ENCODE measurements around the gene NSD2. TPM values are rescaled to one million over a fixed set of nuclear protein-coding genes. Genes with fewer than 3 reads are reported as not detected.

Gene NSD2
- total RNA-seq, 2 donors from 2014 or later, result 30.0 to 38.7 TPM

GRCh38 chr4:1859389-1859753, 11.8 kb upstream of the NSD2 start:
- DNase-seq (no peak), ATAC-seq (no peak)
- intact Hi-C loops (cut with DNase I), result no loop called here

GRCh38 chr4:1862055-1862911, 8.9 kb upstream of the NSD2 start:
- no peak for DNase-seq

GRCh38 chr4:1862961-1863296, 8.3 kb upstream of the NSD2 start:
- intact Hi-C loops (cut with DNase I), result no loop called here
- no peak for DNase-seq
- no peak for ATAC-seq

More at GRCh38 chr4:1862055-1862911, 8.9 kb upstream of the NSD2 start:
- intact Hi-C loops (cut with DNase I), result no loop called here
- ATAC-seq, result no peak

DNA sequence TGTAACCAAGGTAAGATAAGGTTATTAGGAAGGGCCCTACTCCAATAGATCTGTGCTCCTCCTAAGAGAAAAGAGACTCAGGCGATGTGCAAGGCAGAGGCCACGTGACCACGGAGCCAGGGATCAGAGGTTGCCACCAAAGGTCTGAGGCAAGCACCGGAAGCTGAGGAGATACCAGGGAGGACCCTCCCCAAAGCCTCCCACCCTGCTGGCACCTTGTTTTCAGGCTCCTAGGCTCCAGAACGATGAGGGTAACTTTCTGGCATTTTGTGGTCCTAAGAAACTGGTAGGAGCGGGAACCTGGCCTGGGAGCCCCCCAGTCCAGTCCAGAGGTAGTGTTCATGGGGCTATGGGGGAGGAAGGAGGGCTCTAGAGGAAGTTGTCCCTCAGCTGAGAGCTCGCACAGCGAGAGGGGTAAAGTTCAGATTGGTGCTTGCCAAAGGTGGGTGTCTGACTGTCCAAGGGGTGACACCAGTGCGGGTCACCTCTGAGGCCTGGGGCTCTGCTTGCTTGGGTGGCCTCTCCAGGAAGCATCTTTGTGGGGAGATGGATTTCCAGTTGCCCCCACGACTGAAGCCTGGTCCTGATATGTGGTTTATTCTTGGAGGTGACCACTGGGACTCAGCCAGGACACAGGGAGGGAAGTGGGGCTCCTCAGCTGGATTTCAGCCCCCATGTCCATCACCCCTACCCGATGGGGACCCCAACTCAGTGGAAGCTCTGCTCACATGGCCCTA, 7.7 kb upstream of the NSD2 start:
- DNase-seq, result no peak
- ATAC-seq, result no peak
- intact Hi-C loops (cut with DNase I), result no loop called here

GRCh38 chr4:1864076-1865008, 6.9 kb upstream of the NSD2 start:
- DNase-seq (no peak), ATAC-seq (no peak)
- intact Hi-C loops (cut with DNase I), result no loop called here

DNA sequence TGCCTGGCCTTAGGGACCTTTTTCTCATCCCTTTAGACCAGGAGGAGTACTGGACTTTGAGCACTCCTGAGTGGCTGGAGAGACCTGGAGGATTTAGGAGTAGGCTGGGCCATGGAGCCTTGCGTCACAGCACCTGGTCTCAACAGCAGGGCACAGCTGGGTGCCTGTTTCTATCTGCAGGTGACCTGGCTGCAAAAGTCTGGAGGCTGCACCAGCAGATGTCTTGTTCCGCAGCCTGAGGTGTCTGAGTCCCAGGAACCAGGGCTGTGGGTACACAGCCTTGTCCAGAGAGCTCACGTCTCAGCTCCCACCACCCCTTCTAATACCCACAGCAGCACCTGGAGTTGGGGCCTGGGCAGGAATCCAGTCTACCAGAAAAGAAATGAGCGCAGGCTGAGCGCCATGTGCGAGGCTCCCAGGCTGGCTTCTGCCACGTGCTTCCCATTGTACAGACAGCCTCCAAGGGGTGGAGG, 5.0 kb upstream of the NSD2 start:
- no peak for DNase-seq
- intact Hi-C loops (cut with DNase I), result no loop called here
- ATAC-seq, result no peak

DNA sequence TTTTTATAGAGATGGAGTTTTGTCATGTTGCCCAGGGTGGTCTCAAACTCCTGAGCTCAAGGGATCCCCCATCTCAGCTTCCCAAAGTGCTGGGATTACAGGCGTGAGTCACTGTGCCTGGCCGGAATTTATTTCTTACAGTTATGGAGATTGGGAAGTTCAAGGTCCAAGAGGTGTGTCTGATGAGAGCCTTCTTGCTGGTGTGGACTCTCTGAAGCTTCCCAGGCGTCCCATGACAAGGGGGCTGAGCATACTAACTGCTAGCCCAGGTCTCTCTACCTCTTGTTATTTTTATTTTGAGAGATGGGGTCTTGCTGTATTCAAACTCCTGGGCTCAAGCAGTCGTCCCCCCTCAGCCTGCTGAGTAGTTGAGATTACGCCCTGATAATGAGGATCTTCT, 2.9 kb upstream of the NSD2 start:
- intact Hi-C loops (cut with DNase I), result no loop called here
- ATAC-seq (no peak), DNase-seq (no peak)

DNA sequence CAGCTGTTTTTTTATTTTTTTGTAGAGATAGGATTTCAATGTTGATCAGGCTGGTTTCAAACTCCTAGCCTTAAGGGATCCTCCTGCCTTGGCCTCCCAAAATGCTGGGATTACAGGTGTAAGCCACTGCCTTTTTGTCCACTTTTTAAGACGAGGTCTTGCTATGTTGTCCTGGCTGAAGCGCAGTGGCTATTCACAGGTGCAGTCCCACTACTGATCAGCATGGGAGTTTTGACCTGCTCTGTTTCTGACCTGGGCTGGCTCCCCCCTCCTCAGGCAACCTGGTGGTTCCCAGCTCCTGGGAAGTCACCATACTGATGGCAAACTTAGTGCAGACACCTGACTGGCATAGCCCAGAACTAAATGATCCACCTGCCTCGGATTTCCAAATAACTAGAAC, 2.3 kb upstream of the NSD2 start:
- DNase-seq (no peak), ATAC-seq (no peak)
- intact Hi-C loops (cut with DNase I), result no loop called here

GRCh38 chr4:1869530-1870327, 1.5 kb upstream of the NSD2 start:
- intact Hi-C loops (cut with DNase I), result loop anchor here in 1 of 2 donors (1.0 kb wide), 1 partner anchor 13 kb away; the partner anchor contains the start of gene LETM1
- no peak for DNase-seq
- no peak for ATAC-seq

- ATAC-seq, result peak; percentile 85 to 88
- intact Hi-C loops (cut with DNase I), result loop anchor here in 1 of 2 donors (1.0 kb wide), 1 partner anchor 14 kb away; the partner anchor contains the start of gene LETM1
- DNase-seq, result peak; percentile 89
Observed at GRCh38 chr4:1870328-1870577, 940 bp upstream of the NSD2 start.

DNA sequence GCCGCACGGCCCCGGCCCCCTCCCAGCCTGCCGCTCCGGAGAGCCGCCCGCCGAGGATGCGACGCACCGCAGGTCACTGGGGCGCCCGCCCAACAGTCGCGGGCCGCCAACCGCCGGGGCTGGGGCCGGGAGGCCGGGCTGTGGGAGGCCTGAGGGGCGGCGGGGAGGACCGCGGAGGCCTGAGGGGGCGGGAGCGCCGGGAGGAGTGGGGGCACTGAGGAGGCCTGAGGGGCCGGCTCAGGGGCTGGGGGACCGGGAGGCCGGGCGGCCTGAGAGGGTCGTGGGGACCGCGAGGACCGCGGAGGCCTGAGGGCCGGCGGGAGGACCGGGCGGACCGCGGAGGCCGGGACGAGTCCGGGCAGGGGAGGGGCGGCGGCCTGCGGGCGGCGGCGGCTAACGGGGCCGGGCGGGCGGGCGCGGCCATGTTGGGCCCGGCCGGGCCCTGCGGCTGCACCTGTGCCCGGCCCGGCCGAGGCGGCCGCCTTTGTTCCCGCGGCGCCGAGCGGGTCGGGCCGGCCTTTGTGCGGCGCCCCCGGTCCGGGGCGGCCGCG, 353 bp downstream of the NSD2 start:
- ATAC-seq (peak in 1 of 2 donors; percentile 2), DNase-seq (peak; percentile 35)
- intact Hi-C loops (cut with DNase I), result no loop called here

GRCh38 chr4:1872870-1873269, 1.7 kb downstream of the NSD2 start:
- DNase-seq, result no peak
- intact Hi-C loops (cut with DNase I), result no loop called here
- ATAC-seq, result no peak

DNA sequence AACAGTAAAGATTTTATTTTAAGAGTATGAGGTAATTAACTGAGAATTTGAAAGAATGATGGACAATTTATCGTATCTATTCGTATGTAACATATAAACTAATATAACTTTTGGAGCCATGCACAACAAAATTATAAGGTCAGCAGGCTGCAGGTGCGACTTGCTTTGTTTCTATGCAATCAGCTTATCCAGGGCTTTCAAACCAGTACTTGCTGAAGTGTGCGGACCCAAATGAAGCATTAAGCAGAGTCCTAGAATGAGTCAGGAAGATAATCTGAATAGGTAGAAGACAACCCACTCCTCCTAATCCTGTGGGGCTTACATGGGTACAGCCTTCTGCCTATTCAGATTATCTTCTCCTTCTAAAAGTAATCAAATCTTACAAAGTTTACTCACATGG, 2.1 kb downstream of the NSD2 start:
- ATAC-seq (no peak), DNase-seq (no peak)
- intact Hi-C loops (cut with DNase I), result no loop called here

- no peak for ATAC-seq
- no peak for DNase-seq
- intact Hi-C loops (cut with DNase I), result no loop called here
Observed at GRCh38 chr4:1873776-1874175, 2.6 kb downstream of the NSD2 start.

GRCh38 chr4:1874201-1874600, 3.0 kb downstream of the NSD2 start:
- no peak for ATAC-seq
- intact Hi-C loops (cut with DNase I), result no loop called here
- DNase-seq, result no peak

GRCh38 chr4:1879485-1879884, 8.3 kb downstream of the NSD2 start:
- intact Hi-C loops (cut with DNase I), result no loop called here
- DNase-seq (no peak), ATAC-seq (no peak)

DNA sequence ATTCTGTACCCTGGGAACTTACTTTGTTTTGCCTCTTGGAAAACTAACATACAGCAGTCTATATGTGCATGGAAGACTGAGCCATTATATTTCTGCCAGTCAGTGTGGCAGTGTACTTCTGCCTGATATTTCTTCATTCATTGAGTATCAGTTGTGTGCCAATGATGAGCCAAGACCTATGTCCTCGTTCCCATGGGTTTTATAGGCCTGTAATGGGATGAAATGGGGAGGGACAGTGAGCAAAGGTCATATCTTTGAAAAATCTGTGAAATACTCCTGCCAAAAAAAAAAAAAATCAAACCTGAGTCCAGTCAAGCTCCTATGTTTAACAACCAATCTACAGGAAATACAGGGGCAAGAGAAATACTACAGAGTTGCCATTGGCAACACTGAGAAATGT, 9.1 kb downstream of the NSD2 start:
- no peak for ATAC-seq
- no peak for DNase-seq
- intact Hi-C loops (cut with DNase I), result no loop called here

DNA sequence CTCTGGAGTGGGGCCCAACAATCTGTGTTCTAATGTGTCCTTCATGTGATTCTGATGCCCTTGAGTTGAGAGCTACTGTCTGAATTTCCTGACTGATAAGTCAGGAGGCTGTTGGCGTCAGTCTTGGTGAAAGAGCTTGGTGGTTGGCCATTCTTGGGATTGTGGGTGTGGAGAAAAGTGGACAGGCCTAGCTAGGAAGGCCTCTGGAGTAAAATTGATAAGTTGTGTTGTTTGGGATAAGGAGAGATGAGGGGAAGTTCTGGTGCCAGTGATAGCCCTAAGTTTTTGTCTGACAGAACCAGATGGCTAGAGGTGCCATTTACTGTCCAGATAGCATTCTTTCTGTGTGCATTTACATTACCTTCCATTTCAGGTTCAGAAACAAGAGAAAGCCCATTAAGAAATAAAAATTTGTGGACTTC, 11.7 kb downstream of the NSD2 start:
- ATAC-seq (peak; percentile 65 to 80), DNase-seq (no peak)
- intact Hi-C loops (cut with DNase I), result no loop called here

DNA sequence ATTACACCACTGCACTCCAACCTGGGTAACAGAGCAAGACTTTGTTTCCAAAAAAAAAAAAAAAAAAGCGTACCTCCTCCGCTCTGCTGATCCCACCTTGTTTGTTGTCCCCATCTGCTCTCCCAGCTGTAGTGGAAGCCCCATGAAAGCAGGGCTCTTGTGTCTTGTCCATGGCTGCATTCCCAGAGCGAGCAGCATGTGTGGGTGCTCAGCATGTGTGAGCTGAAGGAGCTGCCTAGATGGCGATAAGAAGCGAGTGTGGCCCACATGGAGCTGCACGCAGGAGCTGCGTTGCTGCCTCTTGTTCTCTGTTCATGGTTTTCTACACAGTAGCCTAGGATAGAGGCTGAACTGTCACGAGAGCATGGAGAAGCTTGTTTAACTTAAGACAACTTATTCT, 12.4 kb downstream of the NSD2 start:
- intact Hi-C loops (cut with DNase I), result no loop called here
- DNase-seq (no peak), ATAC-seq (peak in 1 of 2 donors; percentile 25)
